ENCODE results near the gene DNM3. TPM values are rescaled to one million over a fixed set of nuclear protein-coding genes. Genes with fewer than 3 reads are reported as not detected.

The DNM3 gene
- total and polyA plus RNA-seq, 2 experiments from 2014 or later: 5.2 to 12.2 TPM

DNA sequence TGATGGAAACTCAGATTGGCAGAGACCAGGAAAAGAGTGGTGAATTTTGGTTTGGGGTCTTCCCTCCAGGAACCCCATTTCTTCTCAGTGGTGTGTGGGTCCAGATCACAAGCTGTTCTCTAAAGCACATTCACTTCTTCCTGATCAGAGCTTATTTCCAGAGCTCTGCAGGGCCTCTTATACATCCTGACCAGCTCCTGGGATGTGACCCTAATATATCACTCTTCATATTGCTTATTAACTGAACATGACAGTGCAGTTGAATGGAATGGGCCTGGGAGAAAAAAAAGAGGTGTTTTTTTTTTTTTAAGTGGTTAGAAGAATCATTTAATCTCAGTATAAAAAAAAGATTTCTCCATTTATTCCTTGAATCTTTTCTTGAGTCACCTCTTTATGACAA lies 29.6 kb upstream of the DNM3 start:
- no peak overlapping the region for H3K4me2 ChIP-seq

More for the DNA sequence above, 29.6 kb upstream of the DNM3 start:
- Histone ChIP-seq H4K20me1 (replicated peaks; ENCODE audit: insufficient read depth) (no peaks in the 10 kb centered on the region), H3F3A (replicated peaks; ENCODE audit: low read depth) (no peaks in the 10 kb centered on the region), H3K27ac (ENCODE audit: low read depth) (no peak overlapping the region), H3K9me2 (ENCODE audit: insufficient read depth) (peaks cover 4% of the 10 kb centered on the region; the same call in 1 of the 2 replicates), H3K4me1 (ENCODE audit: insufficient read depth) (peaks cover 2% of the 10 kb centered on the region; the same call in 1 of the 2 replicates), H3K27me3 (ENCODE audit: insufficient read depth) (no peaks in the 10 kb centered on the region), H2AFZ (no peak overlapping the region), H3K36me3 (ENCODE audit: insufficient read depth) (no peaks in the 10 kb centered on the region), H3K79me2 (replicated peaks; ENCODE audit: insufficient read depth) (no peaks in the 10 kb centered on the region), H3K4me3 (no peak overlapping the region)
- TF ChIP-seq ZNF462 (CRISPR knock-in tag; IDR thresholded peaks at IDR 0.05): no peak
- ATAC-seq (no peak), DNase-seq (ENCODE audit: low spot score) (no peak)
- Mint-ChIP-seq H3K27me3 (ENCODE audit: insufficient read depth, low read depth, poor library complexity) (no peaks in the 10 kb centered on the region), H3K9me3 (no peaks in the 10 kb centered on the region), H3K4me3 (no peak overlapping the region), H3K36me3 (ENCODE audit: low read depth) (no peaks in the 10 kb centered on the region), H3K4me1 (peaks cover 19% of the 10 kb centered on the region), H3K27ac (no peak overlapping the region)
